NCI-H2227 (cell line): ENCODE results near the gene KLHL29.

ENCODE experiments used
- DNase-seq: peaks from one replicate; lab custom pipeline; 2025; ENCODE audit not compliant: unreplicated experiment; lab: John Stamatoyannopoulos, UW

Gene KLHL29

DNA sequence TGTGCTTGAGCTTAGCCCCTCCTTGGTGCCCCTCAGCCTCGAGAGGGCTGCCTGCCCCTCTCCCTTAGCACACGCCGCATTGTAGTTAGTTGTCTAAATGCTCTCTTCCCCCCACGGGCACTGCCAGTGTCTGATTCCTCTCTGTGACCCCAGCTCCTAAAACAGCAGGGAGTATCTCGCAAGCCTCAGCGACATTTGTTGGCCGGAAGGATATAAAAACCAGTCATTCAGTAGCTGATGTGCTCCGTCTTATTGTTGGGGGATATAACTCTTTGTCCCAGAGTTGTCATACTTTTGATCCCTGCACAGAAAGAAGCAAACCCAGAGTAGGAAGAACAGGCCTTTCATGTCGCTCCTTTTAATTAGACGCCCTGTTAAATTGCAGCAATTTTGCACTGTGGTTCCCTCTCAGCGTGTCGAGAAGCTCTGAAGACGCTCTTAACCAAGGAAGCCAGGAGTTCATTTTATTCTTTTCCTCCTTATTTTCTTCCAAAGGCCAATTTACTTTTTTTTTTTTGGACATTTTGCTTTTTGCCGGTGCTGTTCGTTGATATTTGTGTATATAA, 201.8 kb downstream of the KLHL29 start:
- peak; percentile 82 for DNase-seq

DNA sequence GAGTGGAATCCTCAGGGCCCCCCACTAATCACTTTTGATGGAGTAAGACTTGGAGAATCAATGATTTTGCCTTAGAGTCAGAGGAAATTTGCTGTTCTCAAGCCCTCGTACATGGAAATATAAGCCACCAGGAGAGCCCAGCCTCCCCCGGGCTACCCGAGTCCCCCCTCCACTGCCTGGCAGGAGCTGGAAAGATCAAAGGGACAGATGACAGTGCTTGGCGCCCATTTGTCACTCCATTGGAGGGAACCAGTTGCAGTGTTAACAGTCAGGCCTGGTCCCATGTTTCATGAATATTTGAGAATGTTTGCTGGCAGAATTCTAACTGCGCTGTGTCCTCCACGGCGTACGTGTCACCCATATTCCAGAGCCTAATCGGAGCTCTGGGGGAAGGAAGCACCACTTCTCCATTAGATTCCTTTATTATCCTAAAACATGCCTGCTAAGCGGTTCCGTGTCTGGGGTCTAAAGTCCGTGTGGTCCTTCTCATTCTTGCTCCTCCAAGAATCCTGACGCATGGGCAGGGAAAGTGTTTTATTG, 202.4 kb downstream of the KLHL29 start:
- DNase-seq = peak; percentile 61

DNA sequence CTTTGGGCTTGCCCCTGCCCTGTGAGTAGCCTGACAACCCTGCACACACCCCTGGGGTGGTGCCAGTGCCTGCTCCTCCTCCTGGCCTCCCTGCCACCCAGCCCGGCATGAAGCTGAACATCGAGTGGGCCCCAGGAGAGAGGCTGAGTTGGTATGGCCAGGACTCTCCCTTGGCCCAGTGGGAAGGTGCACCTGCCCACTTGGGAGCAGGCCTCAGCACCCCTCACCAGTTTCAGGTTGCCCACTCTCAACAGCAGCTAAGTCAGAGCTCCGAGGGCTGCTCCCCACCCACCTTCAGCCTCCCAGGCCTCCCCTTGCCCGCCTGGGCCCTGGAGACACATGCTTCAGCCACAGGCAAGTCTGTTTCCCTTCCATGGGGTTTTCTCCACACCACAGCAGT, 203.1 kb downstream of the KLHL29 start:
- DNase-seq = no peak

DNA sequence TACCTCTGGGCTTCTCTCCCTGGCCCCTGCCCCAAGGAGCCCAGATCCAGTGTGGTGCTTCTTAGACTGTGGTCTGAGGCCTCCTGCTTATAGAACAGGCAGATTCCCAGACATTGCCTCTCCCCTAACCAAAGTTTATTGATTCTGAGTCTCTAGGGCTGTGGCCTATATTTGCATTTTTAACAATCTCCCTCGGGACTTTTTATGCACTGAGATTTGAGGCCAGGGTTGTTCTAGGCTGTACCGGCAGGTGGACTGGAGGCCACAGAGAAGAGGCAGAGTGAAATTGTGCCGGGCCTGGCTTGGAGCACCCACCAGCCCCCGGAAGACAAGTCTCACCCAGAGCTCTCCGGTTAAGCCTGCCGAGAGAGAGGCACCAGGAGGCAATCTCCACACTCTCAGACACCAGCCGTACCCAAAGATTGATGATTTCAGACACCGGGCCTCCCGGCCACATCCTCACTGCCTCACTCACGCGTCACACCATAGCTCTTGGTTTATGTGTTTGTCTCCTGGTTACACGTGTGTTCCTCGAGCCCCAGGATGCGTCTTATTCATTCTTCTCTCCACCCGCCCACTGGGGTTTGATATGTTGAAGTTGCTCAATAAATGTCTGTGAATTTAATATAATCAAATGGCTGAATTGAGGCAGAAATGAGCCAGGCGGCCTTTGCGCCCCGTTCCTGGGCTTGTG, 203.7 kb downstream of the KLHL29 start:
- no peak for DNase-seq

DNA sequence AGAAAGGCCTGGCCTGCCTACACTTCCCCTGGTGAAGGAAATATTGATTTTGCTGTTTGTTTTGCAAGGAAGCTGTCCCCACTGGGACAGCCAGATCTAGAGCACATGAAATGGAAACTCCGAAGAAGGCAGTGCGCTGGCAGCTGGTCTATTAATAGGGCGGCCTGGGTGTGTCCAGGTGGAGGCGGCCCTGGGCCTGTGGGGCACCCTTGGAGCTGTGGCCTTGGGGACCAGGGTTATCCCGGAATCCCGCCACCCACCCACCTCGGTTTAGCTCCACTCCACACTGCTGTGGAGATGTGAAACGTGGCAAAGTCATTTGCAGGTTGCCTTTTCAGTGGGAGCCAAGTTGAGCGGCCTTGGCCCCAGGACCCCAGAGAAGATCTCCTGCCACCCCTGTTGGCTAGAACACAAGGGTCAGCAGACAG, 204.3 kb downstream of the KLHL29 start:
- no peak for DNase-seq

DNA sequence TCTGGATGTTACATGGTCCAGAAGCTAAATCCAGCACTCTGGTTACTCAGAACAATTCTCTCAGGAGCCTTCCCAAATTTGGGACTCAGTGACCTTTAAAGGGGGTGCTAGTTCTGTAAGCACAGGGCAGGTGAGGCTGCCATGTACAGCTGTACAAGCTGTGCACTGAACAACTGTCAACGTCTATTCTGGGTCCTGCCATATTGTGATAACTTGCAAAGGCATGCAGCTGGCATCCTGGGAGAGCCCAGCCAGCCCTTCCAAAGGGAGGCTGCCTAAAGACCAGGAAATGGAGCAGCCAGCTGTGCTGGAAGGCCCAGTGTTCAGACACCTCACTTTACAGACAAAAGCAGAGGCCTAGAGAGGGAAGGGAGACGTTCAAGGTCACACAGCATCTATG, 204.8 kb downstream of the KLHL29 start:
- DNase-seq = no peak

DNA sequence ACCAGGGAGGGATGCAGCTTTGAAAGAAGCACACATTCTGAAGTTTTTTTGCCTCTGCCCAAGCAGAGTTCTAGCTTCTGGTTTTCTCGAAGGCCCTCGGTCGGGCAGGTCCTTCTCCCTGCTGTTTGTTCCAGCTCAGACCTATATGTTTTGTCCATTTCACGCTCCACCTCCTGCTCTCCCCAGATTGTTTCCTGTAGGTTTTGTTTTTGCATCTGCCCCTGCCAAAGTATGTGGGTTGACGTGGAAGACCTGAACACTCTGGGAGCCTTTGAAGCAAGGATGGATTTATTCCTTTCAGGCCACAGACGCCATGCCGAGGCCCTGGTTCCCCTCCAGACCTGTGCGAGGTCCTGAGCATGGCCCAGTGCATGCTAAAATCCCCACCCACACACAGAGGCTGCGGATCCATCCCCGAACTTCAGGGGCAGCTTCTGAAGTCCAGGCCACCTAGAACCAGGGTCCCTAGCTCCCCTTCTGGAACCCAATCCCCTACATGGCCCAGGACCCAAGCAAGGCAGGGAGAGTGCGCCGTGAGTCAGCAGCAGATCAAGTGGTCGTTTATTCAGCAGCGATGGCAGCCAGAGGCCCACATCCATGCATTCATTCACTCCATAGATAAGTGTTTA, 205.4 kb downstream of the KLHL29 start:
- DNase-seq = no peak

DNA sequence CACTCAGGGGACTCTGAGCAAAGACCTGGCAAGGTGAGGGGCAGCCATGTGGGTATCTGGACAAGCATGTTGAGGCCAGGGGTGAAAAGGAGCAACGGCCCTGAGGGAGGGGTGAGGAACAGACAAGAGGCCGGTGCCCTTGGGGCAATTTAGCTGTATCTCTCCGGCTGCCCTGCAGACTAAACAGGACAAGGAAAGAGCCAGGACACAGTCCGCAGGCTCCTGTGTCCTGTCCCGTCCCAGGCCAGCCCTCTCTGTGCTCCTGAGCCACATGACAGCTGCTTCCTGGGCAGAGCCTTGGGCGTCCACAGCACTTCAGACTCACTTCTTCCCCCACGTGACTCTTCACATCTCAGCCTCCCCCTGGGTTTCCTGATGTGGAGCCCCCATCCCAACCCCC, 206.1 kb downstream of the KLHL29 start:
- no peak for DNase-seq

DNA sequence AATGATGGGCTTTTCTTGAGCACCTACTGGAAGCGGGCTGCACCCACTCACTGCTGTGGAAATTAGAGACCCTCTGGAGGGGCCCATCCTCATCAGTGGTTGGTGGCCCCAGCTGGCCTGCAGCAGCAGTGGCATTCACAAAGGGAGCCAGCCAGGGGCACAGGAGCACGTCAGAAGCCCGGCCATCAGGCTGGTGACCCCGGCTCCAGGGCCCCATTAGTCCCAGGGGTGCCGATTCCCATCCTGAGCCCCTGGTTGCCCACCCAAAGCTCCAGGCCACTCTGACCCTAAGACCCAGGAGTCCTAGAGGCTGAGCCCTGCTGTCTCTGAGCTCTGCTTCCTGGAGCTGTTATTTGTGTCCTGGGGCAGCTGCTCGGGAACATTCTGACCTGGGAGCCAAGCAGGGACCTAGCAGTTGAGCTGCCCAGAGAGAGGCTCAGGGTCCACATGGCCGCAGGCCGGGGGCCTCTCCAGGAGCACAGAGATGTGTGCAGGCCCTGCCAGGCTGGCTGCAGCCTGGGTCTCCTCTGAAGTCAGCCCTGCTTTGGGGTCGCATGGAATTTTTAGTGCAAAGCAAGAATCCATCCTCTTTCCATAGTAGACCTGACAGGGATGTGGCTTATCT, 207.2 kb downstream of the KLHL29 start:
- no peak for DNase-seq

DNA sequence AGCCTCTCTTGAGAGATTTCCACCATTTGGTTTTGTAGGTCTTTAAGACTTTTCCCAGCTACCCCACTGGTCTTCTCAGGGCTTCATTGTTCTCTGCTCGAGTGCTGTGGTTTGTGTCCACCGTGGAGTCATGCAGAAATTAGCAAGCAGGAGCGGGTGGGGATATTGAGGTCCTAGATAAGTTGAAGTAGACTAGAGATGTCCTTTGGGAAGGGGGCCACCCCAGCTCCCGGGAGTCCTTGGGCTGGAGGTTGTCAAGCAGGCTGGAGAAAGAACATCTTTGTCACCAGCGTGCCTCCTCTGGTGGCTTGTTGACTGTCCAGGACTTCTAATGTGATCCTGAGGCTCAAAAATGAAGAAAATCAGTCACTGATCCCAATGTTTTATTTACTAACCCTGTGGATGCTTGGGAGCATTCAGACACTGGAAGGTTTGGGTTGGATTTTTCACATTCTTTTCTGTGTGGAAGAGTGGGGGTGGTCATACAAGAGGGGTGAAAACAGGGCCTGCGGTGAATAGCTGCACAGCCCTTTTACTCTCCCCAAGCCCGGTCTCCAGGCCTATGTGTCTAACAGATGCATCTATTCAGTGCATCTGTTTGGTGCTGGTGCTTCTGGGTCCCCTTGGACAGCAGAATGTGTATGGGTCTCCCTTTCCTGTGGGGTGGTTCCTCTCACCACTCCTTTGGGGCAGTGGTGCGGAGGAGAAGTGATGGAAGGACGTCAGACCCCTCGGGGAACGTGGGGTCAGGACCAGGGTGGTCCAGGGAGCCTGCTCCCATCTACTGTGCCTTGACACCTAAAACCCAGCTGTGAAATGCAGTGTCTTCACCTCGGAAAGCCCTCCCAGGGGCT, 208.1 kb downstream of the KLHL29 start:
- no peak for DNase-seq

DNA sequence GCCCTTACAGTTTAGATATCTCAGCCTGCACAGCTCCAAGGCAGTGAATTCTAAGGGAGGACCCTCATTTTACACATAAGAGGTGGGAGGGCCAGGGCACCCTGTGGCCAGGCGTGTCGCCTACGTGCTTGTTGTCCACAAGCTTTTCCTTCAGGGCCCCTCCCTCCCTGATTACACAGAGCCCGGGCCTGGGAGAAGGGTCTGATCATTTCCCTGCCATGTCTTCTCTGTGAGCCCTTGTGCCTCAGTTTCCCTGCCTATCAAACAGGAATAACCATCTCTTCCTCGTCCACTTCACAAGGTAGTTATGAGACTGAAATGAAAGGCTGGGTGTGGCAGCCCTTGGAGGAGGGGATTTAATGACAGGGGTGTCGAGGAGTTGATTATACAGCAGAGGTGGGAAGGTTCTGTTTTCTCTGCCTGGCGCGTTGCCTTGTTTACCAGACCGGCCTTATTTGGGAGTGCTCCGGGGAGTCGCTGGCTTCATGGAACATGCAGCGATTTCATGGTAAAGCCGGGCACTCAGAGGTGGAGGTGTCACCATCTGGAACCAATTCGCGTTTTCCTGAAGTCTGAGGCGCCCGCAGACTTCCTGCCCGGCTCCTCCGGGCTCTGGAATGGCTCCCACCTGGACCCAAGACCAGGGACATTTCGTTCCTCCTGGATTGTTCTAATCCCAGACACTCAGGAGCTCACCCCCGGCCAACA, 208.9 kb downstream of the KLHL29 start:
- DNase-seq = peak; percentile 84

DNA sequence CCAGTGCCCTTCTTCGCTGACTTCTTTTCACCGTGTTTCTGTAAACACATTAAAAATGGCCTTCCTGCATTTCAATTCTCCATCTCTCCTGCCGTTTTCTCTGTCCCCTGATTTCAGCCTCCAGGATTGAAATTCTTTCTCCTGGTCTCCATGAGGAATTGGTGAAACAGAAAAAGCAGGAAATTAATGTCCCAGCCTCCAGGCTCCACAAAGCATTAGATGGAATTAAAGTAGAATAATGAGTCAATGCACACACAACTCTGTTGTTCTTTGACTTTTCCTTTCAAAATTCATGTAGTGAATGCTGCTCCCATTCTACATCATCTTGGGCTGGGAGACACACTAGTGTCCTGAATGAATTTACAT, 209.5 kb downstream of the KLHL29 start:
- no peak for DNase-seq

DNA sequence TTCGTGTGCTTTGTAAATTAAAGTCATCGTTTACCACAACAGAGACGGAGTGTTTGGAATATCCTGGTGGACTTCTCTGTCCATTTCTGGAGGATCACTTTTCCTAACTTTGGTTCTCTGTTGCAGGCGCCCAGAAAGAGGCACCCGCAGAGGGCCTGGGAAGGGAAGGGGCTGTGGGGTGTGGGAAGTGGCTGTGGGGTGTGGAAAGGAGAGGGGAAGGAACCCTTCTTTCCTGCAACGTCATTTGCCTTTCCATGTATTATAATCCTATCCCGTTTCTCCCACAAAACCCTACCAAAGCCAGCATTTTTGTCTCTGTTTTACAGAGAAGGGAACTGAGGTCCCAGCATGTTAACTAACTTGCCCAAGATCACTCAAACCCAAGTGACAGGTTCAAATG, 210.0 kb downstream of the KLHL29 start:
- no peak for DNase-seq

DNA sequence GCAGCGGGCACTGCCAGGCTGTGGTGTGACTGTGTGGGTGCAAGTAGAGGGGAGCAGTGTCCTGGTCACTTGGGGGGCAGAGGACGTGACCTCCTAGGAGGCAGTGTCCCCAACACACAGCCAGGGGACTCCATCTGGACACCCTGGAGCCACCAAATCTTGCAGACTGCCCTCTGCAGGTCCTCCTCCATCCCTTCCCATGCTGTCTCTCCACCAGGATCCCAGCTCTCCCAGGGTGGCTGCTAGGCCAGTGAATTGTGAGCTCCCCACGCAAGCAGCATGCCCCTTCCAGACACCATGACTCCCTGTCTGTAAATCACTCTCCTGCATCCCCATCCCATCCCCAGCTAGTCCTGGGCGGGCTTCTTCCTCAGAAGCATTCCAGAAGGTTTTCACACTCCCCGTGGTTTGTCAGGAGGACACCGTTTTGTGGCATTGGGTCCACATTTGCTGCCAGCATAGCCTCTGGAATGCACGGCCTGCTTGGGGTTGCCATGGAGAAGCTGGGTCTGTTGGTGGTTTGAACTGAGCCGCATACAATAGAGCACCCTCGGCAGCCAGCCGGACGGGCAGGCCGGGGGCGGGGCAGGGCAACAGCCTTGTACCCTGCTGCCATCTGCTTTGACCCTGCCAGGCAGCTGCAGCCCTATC, 210.7 kb downstream of the KLHL29 start:
- peak; percentile 65 for DNase-seq

DNA sequence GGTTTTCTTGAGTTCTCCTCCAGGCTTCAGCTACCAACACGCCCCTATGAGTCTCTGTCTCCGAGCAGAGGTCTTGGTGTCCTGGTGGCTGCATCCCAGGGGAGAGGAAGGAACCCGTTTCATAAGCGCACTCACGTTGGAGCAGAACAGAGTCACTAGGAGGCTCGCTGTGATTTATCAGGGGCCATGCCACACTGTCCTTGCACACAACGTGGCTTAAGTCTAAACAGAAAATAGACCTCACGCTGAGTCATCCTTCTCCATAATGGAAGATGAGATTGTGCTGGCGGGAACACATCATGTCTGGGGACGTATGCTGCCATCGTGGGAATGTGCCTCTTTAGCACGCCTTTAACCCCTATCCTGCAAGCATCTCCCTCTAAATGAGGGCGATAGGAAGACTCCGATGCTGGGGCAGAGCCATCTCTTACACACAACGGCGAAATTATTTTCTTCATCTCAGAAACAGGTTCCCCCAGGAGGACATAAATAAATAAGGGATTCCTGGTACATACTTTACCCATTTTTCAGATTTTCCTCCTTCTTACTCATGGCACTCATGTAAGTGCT, 211.4 kb downstream of the KLHL29 start:
- DNase-seq = peak; percentile 59

DNA sequence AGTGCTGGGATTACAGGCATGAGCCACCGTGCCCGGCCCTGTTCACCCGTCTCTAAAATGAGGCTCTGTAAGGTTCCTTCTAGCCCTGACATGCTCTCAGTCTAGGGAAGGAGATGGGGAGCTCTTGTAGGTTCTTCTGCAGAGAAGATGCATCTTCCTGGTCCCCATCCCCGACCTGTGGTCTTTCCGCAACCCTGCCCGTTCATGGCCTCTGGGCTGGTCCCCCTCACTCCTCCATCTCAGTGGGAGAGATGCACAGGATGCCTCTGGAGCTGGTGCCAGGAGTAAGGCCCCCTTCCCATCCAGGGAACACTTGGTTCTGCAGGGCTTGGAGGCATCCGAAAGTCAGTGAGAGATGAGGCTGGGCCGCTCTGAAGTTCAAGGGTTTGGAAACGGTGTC, 212.7 kb downstream of the KLHL29 start:
- no peak for DNase-seq

DNA sequence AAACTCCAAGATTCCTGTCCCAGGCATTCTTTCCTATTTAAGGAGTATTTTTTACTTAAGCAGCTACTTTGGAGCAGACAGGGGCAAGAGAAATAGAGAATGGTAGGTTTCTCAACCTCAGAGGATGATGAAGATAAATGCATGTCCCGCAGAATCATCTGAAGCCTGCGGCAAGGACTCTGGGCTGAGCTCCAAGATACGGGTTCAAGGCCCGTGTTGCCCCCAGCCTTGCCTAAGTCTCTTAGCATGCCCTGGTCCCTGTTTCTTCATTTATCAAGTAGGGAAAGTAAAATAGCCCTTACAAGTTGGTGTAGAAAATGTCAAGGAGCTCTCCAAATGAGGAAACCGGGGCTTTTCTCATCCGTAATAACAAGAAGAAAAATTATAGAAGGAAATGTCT, 214.0 kb downstream of the KLHL29 start:
- DNase-seq = no peak

DNA sequence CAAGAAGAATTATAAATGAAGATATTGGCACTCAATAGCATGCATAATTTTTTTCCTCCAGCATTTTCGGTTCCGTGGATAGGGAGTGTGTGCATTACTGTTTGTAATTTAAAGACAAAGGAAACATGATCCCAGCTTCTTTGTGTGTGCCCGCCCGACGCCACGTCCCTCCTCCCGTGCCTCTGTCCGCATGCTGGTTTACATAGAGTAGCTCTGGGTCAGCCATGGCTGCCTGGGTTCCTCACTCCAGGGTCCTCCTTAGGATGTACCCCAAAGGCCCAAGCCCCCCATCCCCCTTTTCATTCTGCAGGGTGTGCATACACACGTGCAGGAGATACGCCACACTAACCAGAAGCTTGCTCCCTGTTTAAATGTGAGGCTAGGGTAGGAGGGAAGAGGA, 214.7 kb downstream of the KLHL29 start:
- DNase-seq = no peak

DNA sequence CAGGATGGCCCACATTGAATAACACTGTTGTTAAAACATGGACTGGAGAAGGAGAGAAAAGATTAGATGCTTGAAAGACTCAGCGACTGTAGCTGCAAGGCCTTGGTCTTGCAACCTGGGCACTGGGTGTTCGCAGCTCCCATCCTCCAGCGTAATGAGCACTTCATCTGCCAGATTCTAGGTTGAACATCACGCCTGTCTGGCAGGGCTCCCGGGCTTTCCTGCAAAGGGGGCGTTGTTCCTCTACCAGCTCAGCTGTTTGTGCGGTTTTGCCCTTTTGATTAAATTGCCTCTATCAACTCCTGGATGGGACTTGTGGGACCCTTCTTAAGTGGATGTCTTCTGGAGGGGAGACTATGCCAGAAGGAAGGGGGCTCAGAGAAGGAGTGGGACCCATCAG, 215.4 kb downstream of the KLHL29 start:
- peak; percentile 54 for DNase-seq
